SK-N-SH (cell line): Measurements from ENCODE around the gene UNC13D. TPM values are rescaled to one million over a fixed set of nuclear protein-coding genes. Genes with fewer than 3 reads are reported as not detected.
"Not testable (repeated sequence)": the region's sequence is repeated elsewhere in the genome, so short reads cannot be mapped to it uniquely, and the experiment has no call there.

ENCODE experiments used
- CTCF ChIA-PET: fragments of 300-600, 350-600 bp; formaldehyde crosslinking; extraction: SDS; loops from one replicate; lab custom pipeline; 2021; lab: Yijun Ruan, JAX
- POLR2A ChIA-PET: fragments of 350-600 bp; sonication (Branson Sonifier 250); formaldehyde crosslinking; extraction: SDS; loops from one replicate; lab custom pipeline; 2020; ENCODE audit warnings: antibody characterized with exemption, inconsistent platforms; lab: Yijun Ruan, JAX
- DNase-seq: peaks from one replicate; pipeline ENCODE4 v3.0.0; 2012
- H2AFZ ChIP-seq: fragments of 200-600 bp; sonication (generic); 2 replicates; pipeline ENCODE4 v1.8.1; 2016; ENCODE audit warnings: antibody characterized with exemption, mild to moderate bottlenecking, low read depth
- H3F3A ChIP-seq: fragments of 200-600 bp; sonication (generic); replicated peaks from 2 replicates; pipeline ENCODE3; 2016; ENCODE audit warnings: antibody characterized with exemption, mild to moderate bottlenecking; ENCODE audit not compliant: insufficient read depth
- H3K27ac ChIP-seq, 2 experiments: fragments of 200-500 bp in 1 of 2; fragments of 200-600 bp in 1 of 2; sonication (Bioruptor generic) in 1 of 2; sonication (generic), shearing (Covaris generic) in 1 of 2; 2 replicates each; pipeline versions ENCODE4 v1.5.1 to v1.6.1; 2014 to 2016; ENCODE audit warnings: low read depth in 2 of 2, inconsistent platforms in 1 of 2, low read length in 1 of 2, mild to moderate bottlenecking in 1 of 2, mixed read lengths in 1 of 2
- H3K27me3 ChIP-seq: fragments of 200-600 bp; sonication (generic), shearing (Covaris generic); 2 replicates; pipeline ENCODE4 v1.6.1; 2016; ENCODE audit warnings: mixed run types; ENCODE audit not compliant: insufficient read depth
- H3K36me3 ChIP-seq, 2 experiments: fragments of 200-500 bp in 1 of 2; fragments of 200-600 bp in 1 of 2; sonication (Bioruptor generic) in 1 of 2; sonication (generic) in 1 of 2; replicated peaks in 1 of 2; 2 replicates each; pipeline versions ENCODE3 to v1.5.1; 2014 to 2016; ENCODE audit warnings: low read length in 1 of 2, mild to moderate bottlenecking in 1 of 2; ENCODE audit not compliant: insufficient read depth in 2 of 2, control insufficient read depth in 1 of 2
- H3K4me1 ChIP-seq, 2 experiments: fragments of 200-500 bp in 1 of 2; fragments of 200-600 bp in 1 of 2; sonication (Bioruptor generic) in 1 of 2; sonication (generic), shearing (Covaris generic) in 1 of 2; 2 replicates each; pipeline versions ENCODE4 v1.5.1 to v1.6.1; 2014 to 2016; ENCODE audit warnings: low read depth in 1 of 2, low read length in 1 of 2, mixed run types in 1 of 2; ENCODE audit not compliant: insufficient read depth in 2 of 2, control insufficient read depth in 1 of 2
- H3K4me2 ChIP-seq: fragments of 200-600 bp; sonication (generic), shearing (Covaris generic); 2 replicates; pipeline ENCODE4 v1.6.1; 2017; ENCODE audit warnings: mixed run types
- H3K4me3 ChIP-seq, 2 experiments: fragments of 200-500 bp in 1 of 2; fragments of 200-600 bp in 1 of 2; sonication (Bioruptor generic) in 1 of 2; sonication (generic), shearing (Covaris generic) in 1 of 2; 2 replicates each; pipeline versions ENCODE4 v1.5.1 to v1.8.1; 2014 to 2016; ENCODE audit warnings: low read depth in 2 of 2, inconsistent platforms in 1 of 2, low read length in 1 of 2, mild to moderate bottlenecking in 1 of 2, mixed read lengths in 1 of 2, moderate library complexity in 1 of 2
- H3K79me2 ChIP-seq: fragments of 200-600 bp; sonication (generic); 2 replicates; pipeline ENCODE4 v1.8.1; 2017; ENCODE audit warnings: mild to moderate bottlenecking; ENCODE audit not compliant: insufficient read depth
- H3K9ac ChIP-seq: fragments of 200-600 bp; sonication (generic); 2 replicates; pipeline ENCODE4 v1.6.1; 2017; ENCODE audit warnings: mixed run types
- H3K9me2 ChIP-seq: fragments of 200-600 bp; sonication (generic); 2 replicates; pipeline ENCODE4 v1.6.1; 2017; ENCODE audit warnings: mixed run types
- H3K9me3 ChIP-seq: fragments of 200-600 bp; sonication (generic); 2 replicates; pipeline ENCODE4 v1.6.1; 2017; ENCODE audit warnings: mixed run types, mild to moderate bottlenecking, moderate library complexity
- H4K20me1 ChIP-seq: fragments of 200-600 bp; sonication (generic); 2 replicates; pipeline ENCODE4 v1.6.1; 2017; ENCODE audit warnings: mild to moderate bottlenecking, mixed run types; ENCODE audit not compliant: insufficient read depth
- CHD2 ChIP-seq: fragments of 150-350 bp; IDR thresholded peaks from 2 replicates; pipeline ENCODE4 v1.6.1; 2018; ENCODE audit warnings: low read length; ENCODE audit not compliant: partially characterized antibody
- ELF1 ChIP-seq: IDR thresholded peaks from 2 replicates; pipeline ENCODE4 v1.4.0; 2012
- EP300 ChIP-seq, 2 experiments: IDR thresholded peaks; 2 replicates each; pipeline versions ENCODE4 v1.4.0 to v1.6.1; 2012; ENCODE audit warnings: borderline replicate concordance in 1 of 2, low read depth in 1 of 2, low read length in 1 of 2
- EZH2phosphoT487 ChIP-seq: fragments of 200-600 bp; sonication (generic); IDR thresholded peaks from 2 replicates; pipeline ENCODE4 v1.6.1; 2017; ENCODE audit warnings: low read depth, mixed run types, mild to moderate bottlenecking, antibody characterized with exemption, moderate library complexity, borderline replicate concordance
- FOSL2 ChIP-seq: IDR thresholded peaks from 2 replicates; pipeline ENCODE4 v1.4.0; 2012; ENCODE audit warnings: low read depth, mild to moderate bottlenecking, moderate library complexity, borderline replicate concordance
- FOXM1 ChIP-seq: IDR thresholded peaks from 2 replicates; pipeline ENCODE4 v1.4.0; 2012; ENCODE audit warnings: low read depth, mild to moderate bottlenecking
- GATA2 ChIP-seq: sonication (generic); formaldehyde crosslinking; IDR thresholded peaks from 2 replicates; pipeline ENCODE4 v1.5.0; 2020; ENCODE audit warnings: mild to moderate bottlenecking, missing genetic modification reagents
- MEF2A ChIP-seq: IDR thresholded peaks from 2 replicates; pipeline ENCODE4 v1.4.0; 2012; ENCODE audit warnings: low read depth, borderline replicate concordance
- POLR2AphosphoS5 ChIP-seq: IDR thresholded peaks from 2 replicates; pipeline ENCODE4 v1.6.1; 2012; ENCODE audit warnings: low read depth, low read length
- TCF12 ChIP-seq: IDR thresholded peaks from 2 replicates; pipeline ENCODE4 v1.4.0; 2012
- YY1 ChIP-seq: IDR thresholded peaks from 2 replicates; pipeline ENCODE4 v1.4.0; 2012; ENCODE audit warnings: low read depth, mild to moderate bottlenecking
- WGBS: methylation state at CpG from one replicate; pipeline ENCODE4 v1.1.6; 2017; ENCODE audit warnings: low lambda C conversion rate; 5-methylcytosine and 5-hydroxymethylcytosine counted together
- polyA plus RNA-seq, 3 experiments: library from polyadenylated mRNA; depleted of rRNA; stranded (reverse); fragments of >200 nt; gene quantifications; 2 replicates each; pipeline ENCODE4 v1.2.3, GENCODE V29; 2012
- TF ChIP-seq, protein P1 (sequence below): IDR thresholded peaks from 2 replicates; pipeline ENCODE4 v1.6.1; 2012; ENCODE audit warnings: mild to moderate bottlenecking, low read depth, low read length, moderate library complexity
- TF ChIP-seq, protein P2 (sequence below): fragments of 150-350 bp; IDR thresholded peaks from 2 replicates; pipeline ENCODE4 v1.6.1; 2017; ENCODE audit warnings: antibody characterized with exemption, low read length, low read depth, borderline replicate concordance
- TF ChIP-seq, protein P3 (sequence below): IDR thresholded peaks from 2 replicates; pipeline ENCODE4; 2012
- TF ChIP-seq, protein P4 (sequence below): IDR thresholded peaks from 2 replicates; pipeline ENCODE4 v1.4.0; 2012; ENCODE audit warnings: low read depth

Gene UNC13D
- polyA plus RNA-seq, 1 of the 3 experiments (the other 2 are of a cell fraction), result 0.99 TPM

DNA sequence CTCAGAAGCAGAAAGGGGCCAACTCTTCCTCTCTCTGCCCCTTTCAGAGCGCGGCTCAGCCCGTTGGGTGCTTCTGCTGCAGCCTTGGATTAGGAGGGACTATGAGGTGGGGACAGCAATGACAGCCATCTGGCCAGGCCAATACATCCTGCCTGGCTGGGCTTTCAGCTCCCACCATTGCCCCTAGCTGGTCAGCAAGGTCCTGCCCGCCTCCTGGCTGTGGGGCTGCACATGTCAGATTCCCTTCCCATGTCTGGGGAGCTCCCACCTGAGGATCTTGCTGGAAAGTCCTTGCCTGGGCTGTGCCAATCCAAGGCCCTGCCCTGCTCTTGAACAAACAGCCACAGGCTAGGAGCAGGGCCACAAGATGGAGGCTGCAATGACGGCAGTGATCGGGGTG lies 44.3 kb upstream of the UNC13D start (continued):
- TF ChIP-seq FOSL2, result no peak
- no peak for TF ChIP-seq FOXM1
- no peak for TF ChIP-seq CHD2
- TF ChIP-seq, protein P1, sequence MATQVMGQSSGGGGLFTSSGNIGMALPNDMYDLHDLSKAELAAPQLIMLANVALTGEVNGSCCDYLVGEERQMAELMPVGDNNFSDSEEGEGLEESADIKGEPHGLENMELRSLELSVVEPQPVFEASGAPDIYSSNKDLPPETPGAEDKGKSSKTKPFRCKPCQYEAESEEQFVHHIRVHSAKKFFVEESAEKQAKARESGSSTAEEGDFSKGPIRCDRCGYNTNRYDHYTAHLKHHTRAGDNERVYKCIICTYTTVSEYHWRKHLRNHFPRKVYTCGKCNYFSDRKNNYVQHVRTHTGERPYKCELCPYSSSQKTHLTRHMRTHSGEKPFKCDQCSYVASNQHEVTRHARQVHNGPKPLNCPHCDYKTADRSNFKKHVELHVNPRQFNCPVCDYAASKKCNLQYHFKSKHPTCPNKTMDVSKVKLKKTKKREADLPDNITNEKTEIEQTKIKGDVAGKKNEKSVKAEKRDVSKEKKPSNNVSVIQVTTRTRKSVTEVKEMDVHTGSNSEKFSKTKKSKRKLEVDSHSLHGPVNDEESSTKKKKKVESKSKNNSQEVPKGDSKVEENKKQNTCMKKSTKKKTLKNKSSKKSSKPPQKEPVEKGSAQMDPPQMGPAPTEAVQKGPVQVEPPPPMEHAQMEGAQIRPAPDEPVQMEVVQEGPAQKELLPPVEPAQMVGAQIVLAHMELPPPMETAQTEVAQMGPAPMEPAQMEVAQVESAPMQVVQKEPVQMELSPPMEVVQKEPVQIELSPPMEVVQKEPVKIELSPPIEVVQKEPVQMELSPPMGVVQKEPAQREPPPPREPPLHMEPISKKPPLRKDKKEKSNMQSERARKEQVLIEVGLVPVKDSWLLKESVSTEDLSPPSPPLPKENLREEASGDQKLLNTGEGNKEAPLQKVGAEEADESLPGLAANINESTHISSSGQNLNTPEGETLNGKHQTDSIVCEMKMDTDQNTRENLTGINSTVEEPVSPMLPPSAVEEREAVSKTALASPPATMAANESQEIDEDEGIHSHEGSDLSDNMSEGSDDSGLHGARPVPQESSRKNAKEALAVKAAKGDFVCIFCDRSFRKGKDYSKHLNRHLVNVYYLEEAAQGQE, result no peak
- no peak for TF ChIP-seq POLR2AphosphoS5
- TF ChIP-seq, all 33 proteins: peak for 0

DNA sequence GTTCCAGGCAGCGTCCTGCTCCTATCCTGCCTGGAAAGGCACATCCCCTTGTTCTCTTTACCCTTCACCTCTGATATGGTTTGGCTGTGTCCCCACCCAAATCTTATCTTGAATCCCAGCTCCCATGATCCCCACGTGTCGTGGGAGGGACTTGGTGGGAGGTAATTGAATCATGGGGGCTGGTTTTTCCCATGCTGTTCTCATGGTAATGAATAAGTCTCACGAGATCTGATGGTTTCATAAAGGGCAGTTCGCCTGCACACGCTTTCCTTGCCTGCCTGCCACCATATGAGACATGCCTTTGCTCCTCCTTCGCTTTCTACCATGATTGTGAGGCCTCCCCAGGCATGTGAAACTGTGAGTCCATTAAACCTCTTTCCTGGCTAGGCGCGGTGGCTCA lies 41.7 kb upstream of the UNC13D start:
- DNase-seq, H3K4me1 ChIP-seq, H3K9me2 ChIP-seq, H3K36me3 ChIP-seq, H2AFZ ChIP-seq, H3K9ac ChIP-seq, H3K4me2 ChIP-seq, H3K27me3 ChIP-seq, H3K4me3 ChIP-seq, H3K79me2 ChIP-seq, H3K9me3 ChIP-seq, POLR2A ChIA-PET, H3K27ac ChIP-seq, H4K20me1 ChIP-seq: not testable (repeated sequence)
- CTCF ChIA-PET, result interaction anchor here (1.6 to 16.0 kb wide), 3 partner anchors 8 to 19 kb away, joined by 6 to 214 read pairs (median 214); partner anchors contain the start of genes MRPL38, TRIM47 and TRIM65
- peaks cover 21% of the 10 kb centered on the region for H3F3A ChIP-seq
- WGBS, result 75% methylated on average over 9 of the region's 9 CpGs

DNA sequence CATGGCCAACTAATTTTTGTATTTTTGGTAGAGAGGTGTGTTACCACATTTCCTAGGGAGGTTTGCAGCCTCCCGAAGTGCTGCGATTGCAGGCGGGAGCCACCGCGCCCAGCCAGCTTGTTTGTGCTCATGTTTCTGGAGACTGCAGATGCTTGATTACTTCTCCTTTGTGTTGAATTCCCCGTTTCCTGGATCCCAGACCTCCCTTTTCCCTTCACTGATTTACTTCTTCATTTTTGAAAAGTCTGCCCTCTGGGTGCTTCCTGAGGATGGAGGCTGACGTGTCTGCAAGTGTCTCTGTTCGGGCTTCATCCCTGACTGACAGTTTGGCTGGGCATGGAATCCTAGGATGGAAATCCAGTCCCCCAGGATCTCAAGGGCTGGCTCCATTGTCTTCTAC lies 41.2 kb upstream of the UNC13D start:
- Histone ChIP-seq H3F3A (peaks cover 20% of the 10 kb centered on the region), H3K4me3 (no peak overlapping the region), H4K20me1 (no peaks in the 10 kb centered on the region), H3K27ac (no peak overlapping the region), H3K79me2 (no peaks in the 10 kb centered on the region), H3K27me3 (no peaks in the 10 kb centered on the region), H3K4me1 (no peaks in the 10 kb centered on the region), H3K9me3 (no peaks in the 10 kb centered on the region), H3K4me2 (no peak overlapping the region), H3K36me3 (no peaks in the 10 kb centered on the region), H3K9me2 (no peaks in the 10 kb centered on the region), H3K9ac (no peak overlapping the region), H2AFZ (no peak overlapping the region)
- POLR2A ChIA-PET, result interaction anchor here (0.7 kb wide), 1 partner anchor 94 kb away, joined by 3 read pairs; the partner anchor contains the start of genes ACOX1 and TEN1
- no peak for DNase-seq
- WGBS, result 88% methylated on average over 8 of the region's 8 CpGs
- CTCF ChIA-PET, result interaction anchor here (1.6 to 16.0 kb wide), 3 partner anchors 7 to 19 kb away, joined by 6 to 214 read pairs (median 214); partner anchors contain the start of genes MRPL38, TRIM47 and TRIM65
- TF ChIP-seq GATA2 (CRISPR knock-in tag) (no peak), MEF2A (no peak), POLR2AphosphoS5 (no peak), FOXM1 (no peak), TCF12 (no peak), YY1 (no peak), EZH2phosphoT487 (no peak), ELF1 (no peak), EP300 (IDR thresholded peaks at IDR 0.05; ENCODE audit: borderline replicate concordance in 1 of 2, low read depth in 1 of 2, low read length in 1 of 2) (no peak), CHD2 (no peak)
- TF ChIP-seq, protein P2, sequence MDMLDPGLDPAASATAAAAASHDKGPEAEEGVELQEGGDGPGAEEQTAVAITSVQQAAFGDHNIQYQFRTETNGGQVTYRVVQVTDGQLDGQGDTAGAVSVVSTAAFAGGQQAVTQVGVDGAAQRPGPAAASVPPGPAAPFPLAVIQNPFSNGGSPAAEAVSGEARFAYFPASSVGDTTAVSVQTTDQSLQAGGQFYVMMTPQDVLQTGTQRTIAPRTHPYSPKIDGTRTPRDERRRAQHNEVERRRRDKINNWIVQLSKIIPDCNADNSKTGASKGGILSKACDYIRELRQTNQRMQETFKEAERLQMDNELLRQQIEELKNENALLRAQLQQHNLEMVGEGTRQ, result no peak
- TF ChIP-seq, protein P1, result no peak
- TF ChIP-seq, protein P3, sequence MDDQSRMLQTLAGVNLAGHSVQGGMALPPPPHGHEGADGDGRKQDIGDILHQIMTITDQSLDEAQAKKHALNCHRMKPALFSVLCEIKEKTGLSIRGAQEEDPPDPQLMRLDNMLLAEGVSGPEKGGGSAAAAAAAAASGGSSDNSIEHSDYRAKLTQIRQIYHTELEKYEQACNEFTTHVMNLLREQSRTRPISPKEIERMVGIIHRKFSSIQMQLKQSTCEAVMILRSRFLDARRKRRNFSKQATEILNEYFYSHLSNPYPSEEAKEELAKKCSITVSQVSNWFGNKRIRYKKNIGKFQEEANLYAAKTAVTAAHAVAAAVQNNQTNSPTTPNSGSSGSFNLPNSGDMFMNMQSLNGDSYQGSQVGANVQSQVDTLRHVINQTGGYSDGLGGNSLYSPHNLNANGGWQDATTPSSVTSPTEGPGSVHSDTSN, result no peak
- TF ChIP-seq, protein P4, sequence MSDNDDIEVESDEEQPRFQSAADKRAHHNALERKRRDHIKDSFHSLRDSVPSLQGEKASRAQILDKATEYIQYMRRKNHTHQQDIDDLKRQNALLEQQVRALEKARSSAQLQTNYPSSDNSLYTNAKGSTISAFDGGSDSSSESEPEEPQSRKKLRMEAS, result no peak
